Fibroblast of gingiva (primary cell): ENCODE data around the gene PAPOLA.
A peak's percentile ranks its signal among the peaks of the same experiment; 100 is the strongest.
"Not testable (repeated sequence)": the region's sequence is repeated elsewhere in the genome, so short reads cannot be mapped to it uniquely, and the experiment has no call there.

ENCODE experiments used
- DNase-seq: peaks from one replicate; pipeline ENCODE4 v3.0.0-alpha.2; 2011; ENCODE audit warnings: low read depth

The PAPOLA gene

DNA sequence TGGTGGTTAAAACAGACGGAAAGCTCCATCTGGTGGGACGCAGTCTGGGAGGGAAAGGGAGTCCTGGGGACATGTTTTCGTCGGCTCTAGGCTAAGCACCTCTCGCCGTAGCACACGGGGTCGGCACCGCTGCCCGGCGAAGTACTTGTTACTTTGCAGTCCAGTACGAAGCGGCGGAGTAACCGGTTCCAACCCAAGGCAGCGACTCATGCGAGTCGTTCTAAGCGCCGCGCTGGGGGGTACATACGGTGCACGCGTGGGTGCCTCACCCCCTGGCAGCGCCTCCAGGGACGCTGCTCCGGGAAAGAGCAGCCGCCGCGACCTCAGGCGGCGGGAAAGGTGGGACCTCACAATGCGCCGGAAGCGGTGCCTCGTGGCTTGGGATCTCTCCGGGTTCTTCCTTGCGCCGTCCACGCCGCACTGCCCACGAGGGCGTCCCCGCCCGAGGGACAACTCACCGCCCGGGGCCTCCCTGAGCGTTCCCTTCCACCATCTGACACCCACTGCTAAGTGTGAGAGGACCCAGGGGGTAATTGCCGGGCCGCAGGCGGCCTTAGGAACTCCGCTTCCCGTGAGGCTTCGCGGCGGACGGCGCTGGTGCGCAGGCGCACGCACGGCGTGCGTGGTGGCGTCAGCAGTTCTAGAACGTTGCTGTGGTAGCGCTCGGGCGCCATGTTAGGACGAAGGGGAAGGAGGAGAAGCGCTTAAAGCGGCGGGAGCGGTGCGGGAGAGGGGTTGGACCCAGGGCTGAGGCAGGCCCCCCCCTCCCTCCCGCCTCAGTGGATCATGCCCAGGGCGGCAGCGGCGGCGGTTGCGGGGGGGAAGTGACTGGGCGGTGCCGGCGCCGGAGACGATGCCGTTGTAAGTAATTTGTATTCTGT lies at the start of gene PAPOLA:
Gene PAPOLA, plus strand, starts transcription at position 643 of the 881 bp plus-strand sequence. Its CDS starts 211 bp downstream, at position 854.
- DNase-seq = peak; percentile 93

DNA sequence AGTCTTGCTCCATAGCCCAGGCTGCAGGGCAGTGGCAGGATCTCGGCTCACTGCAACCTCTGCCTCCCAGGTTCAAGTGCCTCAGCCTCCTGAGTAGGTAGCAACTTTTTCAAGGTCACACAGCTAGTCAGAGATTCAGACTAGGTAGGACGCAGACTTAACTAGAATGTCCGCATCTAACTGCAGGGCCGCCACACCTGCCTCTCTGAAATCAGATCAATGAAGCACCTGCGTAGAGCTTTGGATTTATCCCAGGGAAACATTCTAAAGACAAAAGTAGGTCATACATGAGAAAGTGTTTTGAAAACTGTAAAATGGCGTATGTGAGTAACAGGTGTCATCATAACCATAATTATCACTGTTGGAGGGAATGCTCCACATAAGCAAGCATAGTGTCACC lies 49.5 kb upstream of the PAPOLA start:
- no peak for DNase-seq

DNA sequence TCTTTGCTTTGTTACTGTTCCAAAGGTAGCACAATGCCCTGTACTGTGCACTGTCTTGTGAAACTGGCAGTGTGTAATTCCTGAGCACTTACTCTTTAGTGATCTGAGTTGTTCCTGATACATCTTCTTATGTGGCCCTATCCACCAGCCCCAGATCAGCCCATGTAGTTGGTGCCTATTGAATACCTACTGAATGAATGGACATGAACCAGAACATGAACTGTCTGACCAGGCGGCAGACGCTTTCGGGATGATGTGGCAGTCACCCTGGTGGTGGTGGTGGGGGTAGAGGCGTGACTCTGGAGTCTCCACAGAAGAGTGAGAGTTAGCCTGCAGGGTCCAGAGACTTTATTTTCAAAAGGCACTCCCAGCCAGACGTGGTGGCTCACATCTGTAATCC lies 46.6 kb upstream of the PAPOLA start:
- no peak for DNase-seq

DNA sequence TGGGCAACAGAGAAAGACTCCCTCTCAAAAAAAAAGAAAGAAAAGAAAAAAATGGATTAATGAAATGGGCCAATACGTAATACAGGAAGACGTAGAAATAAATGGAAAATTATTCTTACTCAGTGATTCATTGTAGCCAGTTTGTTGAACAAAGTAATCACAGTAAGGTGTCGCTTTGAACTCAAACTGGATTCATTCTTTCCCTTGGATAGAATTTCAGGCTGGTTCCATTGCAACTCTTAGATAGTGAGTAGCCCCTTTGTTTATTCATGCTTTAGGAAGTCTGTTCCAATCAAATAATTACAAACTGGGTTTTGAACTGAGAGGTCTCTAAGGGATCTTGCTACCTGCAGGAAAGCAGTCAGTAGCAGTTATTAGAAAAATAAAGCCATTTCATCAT lies 42.3 kb upstream of the PAPOLA start:
- DNase-seq = no peak

DNA sequence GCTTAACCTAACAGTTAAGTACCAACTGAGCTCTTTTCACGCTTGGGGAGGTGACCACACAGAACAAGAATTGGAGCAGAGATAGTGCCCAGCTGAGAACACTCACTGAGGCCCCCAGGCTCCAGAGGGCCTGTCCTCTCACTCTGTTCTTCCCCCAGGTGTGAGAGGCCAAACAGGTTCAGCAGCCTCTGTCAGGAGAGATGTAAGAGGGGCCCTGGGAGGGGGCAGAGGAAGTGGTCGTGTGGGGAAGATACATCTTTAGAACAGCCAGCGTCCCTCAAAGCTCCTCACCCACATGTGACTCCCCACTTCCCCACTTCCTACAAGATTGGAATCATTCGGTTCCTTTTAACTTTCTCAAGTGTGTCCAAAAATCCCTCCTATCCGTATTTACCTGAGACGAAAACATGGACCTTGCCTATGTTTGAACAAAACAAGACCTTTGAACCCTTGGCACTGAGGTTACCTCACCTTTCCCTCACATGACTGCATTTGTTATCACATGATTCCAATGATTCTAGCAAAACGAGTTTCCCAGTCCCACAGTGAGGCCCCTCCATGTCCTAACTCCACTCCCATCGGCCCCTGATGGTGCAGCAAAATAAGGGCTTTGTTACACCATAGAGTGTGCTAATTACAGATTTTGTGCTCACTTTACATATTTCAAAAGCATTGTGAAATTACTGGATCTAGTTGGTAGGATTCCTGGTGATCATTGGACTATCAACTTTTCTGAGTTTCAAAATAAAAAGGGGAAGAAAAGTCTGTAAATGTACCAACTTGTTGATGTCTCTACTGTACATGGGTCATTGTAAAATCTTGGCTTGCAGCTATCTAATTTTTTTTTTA lies 40.0 kb upstream of the PAPOLA start:
- DNase-seq = no peak

DNA sequence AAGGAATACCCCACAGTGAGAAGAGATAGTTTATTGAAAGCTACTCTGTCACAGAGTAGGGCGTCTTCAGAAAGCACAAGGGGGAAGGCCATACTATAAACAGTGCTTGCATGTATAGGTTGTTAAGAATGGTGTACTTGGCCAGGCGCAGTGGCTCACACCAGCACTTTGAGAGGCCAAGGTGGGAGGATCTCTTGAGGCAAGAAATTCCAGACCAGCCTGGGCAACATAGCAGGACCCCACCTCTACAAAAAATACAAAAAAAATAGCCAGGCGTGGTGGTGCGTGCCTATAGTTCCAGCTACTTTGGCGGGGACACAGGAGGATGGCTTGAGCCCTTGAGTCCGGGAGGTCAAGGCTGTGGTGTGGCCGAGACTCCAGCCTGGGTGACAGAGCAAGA lies 38.0 kb upstream of the PAPOLA start:
- no peak for DNase-seq

DNA sequence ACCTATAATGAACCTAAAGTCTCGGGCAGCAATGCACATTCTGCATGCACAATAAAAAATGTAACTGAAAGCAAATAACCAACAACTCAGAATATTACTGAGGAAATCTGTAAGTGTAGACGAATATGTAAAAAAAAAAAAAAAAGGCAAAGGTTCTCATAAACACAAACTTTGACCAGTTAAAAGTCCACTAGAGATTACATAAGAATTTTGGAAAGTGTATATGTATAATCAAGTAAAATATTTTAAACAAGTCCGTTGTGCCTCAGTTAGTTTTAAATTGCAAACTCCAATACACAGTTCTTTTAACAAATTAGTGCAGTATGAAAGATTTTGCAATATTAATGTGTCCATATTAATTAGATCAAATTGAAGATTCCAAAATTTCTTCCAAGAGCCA lies 35.3 kb upstream of the PAPOLA start:
- no peak for DNase-seq

DNA sequence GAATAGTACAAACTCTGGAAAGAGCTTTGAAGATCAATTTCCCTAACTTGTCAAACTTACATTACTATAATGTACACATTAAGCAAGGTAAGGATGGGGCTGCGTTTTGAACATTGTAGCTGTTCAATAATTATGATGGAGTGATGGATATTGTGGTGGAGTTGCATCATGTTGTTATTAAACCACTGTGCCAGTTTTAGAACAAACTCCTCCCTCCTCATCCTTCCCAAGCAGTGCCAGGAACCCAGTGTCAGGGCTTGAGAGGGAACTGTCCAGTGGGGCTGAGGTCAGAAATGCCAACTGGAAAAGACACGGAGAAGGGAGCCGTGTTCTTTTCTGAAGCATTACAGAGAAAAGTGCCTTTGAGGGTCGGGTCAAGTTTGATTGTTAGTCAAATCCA lies 31.9 kb upstream of the PAPOLA start:
- no peak for DNase-seq

DNA sequence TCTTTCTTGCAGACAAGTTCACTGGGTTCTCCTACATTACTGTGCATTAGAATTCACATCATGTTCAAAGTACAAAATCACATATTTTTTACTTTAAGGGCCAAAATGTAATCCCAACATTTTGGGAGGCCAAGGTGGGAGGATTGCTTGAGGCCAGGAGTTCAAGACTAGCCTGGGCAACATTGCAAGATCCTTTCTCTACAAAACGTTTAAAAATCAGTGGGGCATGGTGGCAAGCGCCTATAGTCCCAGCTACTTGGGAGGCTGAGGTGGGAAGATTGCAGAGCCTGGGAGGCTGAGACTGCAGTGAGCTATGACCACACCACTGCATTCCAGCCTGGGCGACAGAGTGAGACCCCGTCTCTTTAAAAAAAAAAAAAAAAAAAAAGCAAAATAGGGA lies 31.2 kb upstream of the PAPOLA start:
- DNase-seq = not testable (repeated sequence)

DNA sequence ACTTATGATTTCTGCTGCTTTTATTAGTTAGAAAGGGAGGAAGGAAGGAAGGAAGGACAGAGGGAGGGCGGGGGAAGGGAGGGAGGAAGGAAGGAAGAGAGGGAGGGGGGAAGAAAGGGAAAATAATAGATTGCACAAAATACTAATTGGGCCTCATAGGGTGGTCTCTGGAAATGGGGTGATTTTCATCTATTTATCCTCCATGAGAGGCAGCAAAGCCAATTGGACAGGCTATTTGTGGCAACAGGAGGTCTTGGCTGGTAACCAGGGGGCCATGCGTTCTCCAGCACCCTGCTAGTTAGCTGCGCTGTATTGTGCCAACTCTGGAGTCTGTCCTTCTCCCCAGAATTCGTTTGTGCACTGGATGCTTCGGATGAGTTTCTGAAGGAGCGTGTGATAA lies 24.1 kb upstream of the PAPOLA start:
- DNase-seq = no peak

DNA sequence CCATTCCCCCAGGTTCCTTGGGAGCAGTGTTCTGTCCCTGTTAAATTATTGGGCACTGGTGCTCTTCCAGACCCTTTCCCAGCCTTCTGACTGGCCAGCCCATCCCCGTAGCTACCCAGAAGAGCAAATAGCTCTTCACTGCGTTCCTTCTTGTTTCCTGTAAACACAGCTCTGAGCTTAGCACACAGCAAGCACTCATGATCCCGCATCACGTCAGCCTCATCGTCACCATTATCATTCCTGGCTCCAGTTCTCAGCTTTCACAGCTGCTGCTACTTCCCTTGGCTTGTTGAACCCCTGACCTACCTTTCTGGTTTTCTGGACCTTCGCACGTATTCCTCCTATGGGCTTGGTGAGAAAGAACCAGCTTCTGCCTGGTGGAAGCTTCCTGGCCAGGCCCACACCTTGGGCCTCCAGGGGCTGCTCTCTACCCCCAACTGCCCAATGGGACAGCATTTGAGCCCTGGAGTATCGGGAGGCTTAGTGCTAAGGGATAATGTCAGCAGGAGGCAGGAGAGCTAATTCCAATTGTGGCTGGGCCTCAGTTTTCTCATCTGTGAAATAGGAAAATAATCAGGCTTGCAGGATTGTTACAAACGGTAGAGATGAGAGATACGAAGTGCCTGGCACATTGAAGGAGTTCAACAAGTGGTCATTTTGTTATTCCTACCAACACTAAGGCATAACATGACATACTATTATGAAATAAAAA lies 22.6 kb upstream of the PAPOLA start:
- DNase-seq = no peak

DNA sequence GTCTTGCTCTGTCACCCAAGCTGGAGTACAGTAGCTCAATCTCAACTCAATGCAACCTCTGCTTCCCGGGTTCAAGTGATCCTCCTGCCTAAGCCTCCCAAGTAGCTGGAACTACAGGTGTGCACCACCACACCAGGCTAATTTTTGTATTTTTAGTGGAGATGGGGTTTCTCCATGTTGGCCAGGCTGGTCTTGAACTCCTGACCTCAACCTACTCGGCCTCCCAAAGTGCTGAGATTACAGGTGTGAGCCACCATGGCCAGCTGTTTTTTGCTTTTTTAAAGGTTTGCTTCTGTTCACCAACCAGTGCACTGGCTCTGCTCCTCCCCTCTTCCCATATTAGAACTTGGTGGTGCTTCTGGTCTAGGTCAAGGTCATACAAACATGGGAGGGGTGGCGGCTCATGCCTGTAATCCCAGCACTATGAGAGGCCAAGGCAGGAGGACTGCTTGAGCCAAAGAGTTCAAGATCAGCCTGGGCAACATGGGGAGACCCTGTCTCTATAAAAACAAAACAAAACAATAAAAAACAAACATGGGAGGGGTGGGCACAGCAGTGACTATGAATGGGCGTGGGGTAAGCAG lies 20.4 kb upstream of the PAPOLA start:
- no peak for DNase-seq

DNA sequence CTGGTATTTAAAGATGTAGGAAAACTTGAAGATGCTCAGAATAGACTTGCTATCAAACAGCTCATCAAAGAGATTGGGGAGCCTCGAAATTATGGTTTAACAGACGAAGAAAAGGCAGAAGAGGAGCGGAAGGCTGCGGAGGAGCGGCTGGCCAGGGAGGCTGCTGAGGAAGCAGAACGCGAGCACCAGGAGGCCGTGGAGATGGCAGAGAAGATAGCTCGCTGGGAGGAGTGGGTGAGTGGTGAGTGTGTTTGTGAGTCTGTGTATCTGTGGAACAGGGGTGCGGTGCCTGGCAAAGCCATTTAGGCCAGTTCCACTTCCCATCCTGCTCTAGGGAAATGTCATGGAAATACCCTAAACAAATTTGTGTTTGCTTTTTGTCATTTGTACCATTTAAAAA lies 19.2 kb upstream of the PAPOLA start:
- no peak for DNase-seq

DNA sequence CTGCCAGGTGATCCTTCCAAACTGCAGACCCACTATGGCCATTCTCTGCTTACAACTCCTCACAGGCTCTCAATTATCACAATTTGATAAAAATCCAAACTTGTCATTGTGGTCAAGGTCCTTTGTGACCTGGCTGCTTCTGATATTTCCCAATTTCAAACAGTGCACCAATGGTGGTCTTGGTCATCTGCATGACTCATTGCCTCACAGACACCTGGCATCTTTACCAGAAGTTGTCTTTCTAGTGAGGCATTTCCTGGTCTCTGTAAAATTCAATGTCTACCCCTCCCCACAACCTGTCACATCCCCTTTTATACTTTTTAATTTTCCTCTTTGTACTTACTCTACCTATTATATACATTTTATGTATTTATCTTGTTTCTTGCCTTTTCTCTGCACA lies 17.8 kb upstream of the PAPOLA start:
- no peak for DNase-seq

DNA sequence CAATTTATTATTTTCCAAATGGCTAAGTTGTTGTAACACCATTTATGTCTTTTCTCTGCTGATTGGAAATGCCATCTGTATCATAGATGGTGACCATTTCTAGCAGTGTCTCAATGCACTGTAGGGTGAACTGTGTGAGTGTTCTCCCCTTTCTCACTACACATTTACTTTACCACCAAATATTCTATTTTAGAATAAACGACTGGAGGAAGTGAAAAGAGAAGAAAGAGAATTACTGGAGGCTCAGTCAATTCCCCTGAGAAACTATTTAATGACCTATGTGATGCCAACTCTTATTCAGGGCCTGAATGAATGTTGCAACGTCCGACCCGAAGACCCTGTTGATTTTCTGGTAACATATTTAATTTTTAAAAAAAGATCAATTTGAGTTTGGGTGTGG lies 15.5 kb upstream of the PAPOLA start:
- no peak for DNase-seq

DNA sequence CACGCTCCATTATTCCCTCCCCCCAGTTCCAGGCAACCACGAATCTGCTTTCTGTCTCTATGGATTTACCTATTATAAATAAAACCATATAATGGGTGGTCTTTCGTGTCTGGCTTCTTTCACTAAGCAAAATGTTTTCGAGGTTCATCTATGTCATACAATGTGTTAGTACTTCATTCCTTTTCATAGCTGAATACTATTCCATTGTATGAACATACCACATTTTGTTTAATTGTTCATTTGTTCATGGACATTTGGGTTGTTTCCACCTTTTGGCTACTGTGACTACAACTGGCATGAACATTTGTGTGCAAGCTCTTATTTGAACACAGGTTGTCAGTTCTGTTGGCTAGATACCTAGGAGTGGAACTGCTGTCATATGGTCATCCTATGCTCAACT lies 12.9 kb upstream of the PAPOLA start:
- DNase-seq = no peak

DNA sequence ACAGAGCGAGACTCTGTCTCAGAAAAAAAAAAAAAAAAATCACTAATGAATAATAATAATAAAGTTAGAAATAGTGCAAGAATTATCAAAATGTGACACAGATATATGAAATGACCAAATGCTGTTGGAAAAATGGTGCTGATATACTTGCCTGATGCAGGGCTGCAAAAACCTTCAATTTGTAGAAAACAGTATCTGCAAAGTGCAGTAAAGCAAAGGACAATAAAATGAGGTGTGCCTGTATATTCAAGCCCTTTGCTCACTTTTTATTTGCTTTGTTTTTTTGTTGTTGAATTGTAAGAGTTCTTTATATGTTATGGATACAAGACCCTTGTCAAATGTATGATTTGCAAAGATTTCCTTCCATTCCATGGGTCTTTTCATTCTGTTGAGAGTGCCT lies 9.0 kb upstream of the PAPOLA start:
- DNase-seq = no peak

DNA sequence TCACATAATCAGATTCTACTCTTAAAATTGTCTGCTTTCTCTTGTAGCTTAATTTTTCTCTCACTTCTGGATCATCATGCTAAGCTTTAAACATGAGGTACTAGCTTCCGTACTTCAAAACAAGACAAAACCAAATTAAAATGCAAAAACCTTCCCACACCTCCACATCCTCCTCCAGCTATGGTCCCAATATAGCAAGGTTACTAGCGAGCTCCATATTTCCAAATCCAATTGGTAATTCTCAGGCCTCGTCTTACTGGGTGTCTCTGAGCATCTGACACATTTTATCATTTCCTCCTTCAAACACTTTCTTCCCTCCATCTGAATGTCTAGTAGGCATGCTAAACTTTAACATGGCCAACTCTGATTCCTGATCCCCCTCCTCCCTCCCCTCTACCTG lies 7.9 kb upstream of the PAPOLA start:
- DNase-seq = no peak

DNA sequence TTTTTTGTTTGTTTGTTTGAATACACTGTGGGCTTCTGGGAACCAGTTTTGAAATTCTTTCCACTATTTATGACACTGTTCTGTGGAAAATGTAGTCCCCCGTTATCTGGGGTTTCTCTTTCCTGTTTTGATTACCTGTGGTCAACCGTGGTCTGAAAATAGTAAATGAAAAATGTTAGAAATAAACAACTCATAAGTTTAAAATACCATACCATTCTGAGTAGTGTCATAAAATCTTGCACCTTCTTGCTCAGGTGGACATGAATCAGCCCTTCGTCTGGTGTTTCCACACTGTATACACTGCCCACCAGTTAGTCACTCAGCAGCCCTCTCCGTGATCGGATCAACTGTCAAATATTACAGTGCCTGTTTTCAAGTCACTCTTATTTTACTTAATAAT lies 5.1 kb upstream of the PAPOLA start:
- no peak for DNase-seq

DNA sequence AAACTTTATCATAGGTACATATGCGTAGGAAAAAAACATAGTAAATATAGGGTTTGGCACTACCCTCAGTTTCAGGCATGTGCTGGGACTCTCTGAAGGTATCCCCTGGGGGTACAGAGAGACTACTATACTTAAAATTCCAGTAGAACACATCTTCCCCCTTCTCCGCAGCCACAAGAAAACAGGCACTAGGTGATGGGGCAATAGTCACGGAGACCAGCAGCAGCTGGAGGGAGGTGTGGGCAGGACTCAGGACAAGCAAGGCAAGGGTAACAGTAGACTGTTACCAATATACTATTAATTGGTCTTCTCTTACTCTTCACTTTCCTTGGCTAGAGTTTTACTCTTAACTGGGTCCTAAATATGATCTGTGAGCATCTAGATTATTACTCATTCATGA lies 4.6 kb upstream of the PAPOLA start:
- no peak for DNase-seq

DNA sequence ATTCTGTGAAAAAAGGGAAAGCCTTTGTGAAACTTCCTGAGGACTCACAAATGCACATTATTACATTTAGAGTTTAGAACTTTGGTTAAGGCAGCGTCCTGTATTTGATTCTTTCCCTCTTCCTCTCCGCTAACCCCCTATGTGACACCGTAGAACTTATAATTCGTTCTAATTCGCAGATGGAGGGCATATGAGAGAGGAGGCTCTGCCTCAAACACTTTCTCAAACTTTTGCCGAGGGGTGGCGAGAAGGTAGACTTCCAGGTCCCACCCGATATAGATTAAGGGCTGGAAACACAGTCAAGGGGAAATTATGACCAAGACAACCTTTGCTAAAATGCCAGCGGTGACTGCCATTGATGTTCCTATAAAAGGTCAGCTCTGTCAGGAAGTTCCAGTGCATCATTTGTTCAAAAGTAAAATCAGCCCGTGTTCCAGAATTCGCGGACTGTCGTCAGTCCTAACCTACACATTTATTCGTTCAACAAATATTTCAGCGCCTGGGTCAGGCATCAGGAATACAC lies 904 bp upstream of the PAPOLA start:
- no peak for DNase-seq
